K562 (cell line): ENCODE measurements around the gene SLC12A3. TPM values are rescaled to one million over a fixed set of nuclear protein-coding genes. Genes with fewer than 3 reads are reported as not detected.

Experiments
- ATAC-seq: fragments of 200-7000 bp; cut with Tn5 transposase; 3 replicates; pipeline ENCODE4 v1.9.1; 2020; ENCODE audit warnings: moderate library complexity
- BruUV-seq: library from RNA; stranded (reverse); fragments of 400-500 nt; replicated peaks from 2 replicates; lab custom pipeline; 2021; lab: Mats Ljungman, UMichigan
- CTCF ChIA-PET: fragments of 300-600 bp; formaldehyde crosslinking; extraction: SDS; loops from one replicate; lab custom pipeline; 2021; ENCODE audit warnings: low intra/inter-chr PET ratio; lab: Yijun Ruan, JAX
- POLR2A ChIA-PET: fragments of 300-600, 350-650 bp; sonication (Branson Sonifier 250); formaldehyde crosslinking; extraction: SDS; loops from one replicate; lab custom pipeline; 2021; ENCODE audit warnings: antibody characterized with exemption, inconsistent platforms; lab: Yijun Ruan, JAX
- DNase-seq, 4 experiments: peaks; one replicate each; pipeline versions ENCODE4 v3.0.0 to v3.0.0-alpha.2; 2011 to 2018; ENCODE audit warnings: low spot score in 3 of 4, mixed read lengths in 3 of 4; ENCODE audit errors: extremely low read depth in 1 of 4
- FAIRE-seq: peaks from 2 replicates; lab custom pipeline; 2011; peaks lifted over from hg19 to GRCh38; lab: Jason Lieb, UNC
- H2AFZ ChIP-seq: 2 replicates; pipeline ENCODE4 v1.6.0; 2011; ENCODE audit warnings: low read depth, low read length, control low read depth, inconsistent platforms
- H3K27ac ChIP-seq: fragments of 200-600 bp; 3 replicates; pipeline ENCODE4 v1.8.0; 2011; ENCODE audit warnings: low read depth, mild to moderate bottlenecking, control low read depth, inconsistent platforms, low read length, moderate library complexity, mixed read lengths; ENCODE audit errors: extremely low read depth
- H3K27me3 ChIP-seq, 2 experiments: fragments of 300-600 bp in 1 of 2; 2 replicates in 1 of 2; 3 replicates in 1 of 2; pipeline versions ENCODE4 v1.6.0 to v1.8.0; 2011; ENCODE audit warnings: inconsistent platforms in 2 of 2, low read length in 2 of 2, mild to moderate bottlenecking in 1 of 2, mixed read lengths in 1 of 2, moderate library complexity in 1 of 2; ENCODE audit not compliant: control insufficient read depth in 2 of 2, insufficient read depth in 2 of 2
- H3K36me3 ChIP-seq: fragments of 300-600 bp; 3 replicates; pipeline ENCODE4 v1.8.0; 2011; ENCODE audit warnings: mild to moderate bottlenecking, low read length, inconsistent platforms; ENCODE audit not compliant: control insufficient read depth, insufficient read depth
- H3K4me1 ChIP-seq, 2 experiments: fragments of 200-600 bp in 1 of 2; replicated peaks in 1 of 2; 2 replicates in 1 of 2; 3 replicates in 1 of 2; pipeline versions ENCODE4 v1.5.1 to v1.8.0; 2011; ENCODE audit warnings: inconsistent platforms in 2 of 2, low read length in 2 of 2, mild to moderate bottlenecking in 1 of 2, mixed read lengths in 1 of 2, moderate library complexity in 1 of 2; ENCODE audit not compliant: control insufficient read depth in 2 of 2, insufficient read depth in 2 of 2
- H3K4me2 ChIP-seq: 2 replicates; pipeline ENCODE4 v1.6.1; 2011; ENCODE audit warnings: low read length, control low read depth, inconsistent platforms, mixed read lengths; ENCODE audit not compliant: insufficient read depth
- H3K4me3 ChIP-seq: fragments of 200-600 bp; sonication (generic), shearing (Covaris generic); 2 replicates; pipeline ENCODE4 v1.5.1; 2016; ENCODE audit warnings: control low read depth, inconsistent platforms
- H3K79me2 ChIP-seq: fragments of 200-600 bp; 3 replicates; pipeline ENCODE4 v1.8.0; 2011; ENCODE audit warnings: low read length, inconsistent platforms; ENCODE audit not compliant: control insufficient read depth, insufficient read depth
- H3K9ac ChIP-seq, 2 experiments: 2 replicates each; pipeline versions ENCODE4 v1.6.0 to v1.6.1; 2011; ENCODE audit warnings: low read depth in 2 of 2, low read length in 2 of 2, control low read depth in 1 of 2, inconsistent platforms in 1 of 2, mild to moderate bottlenecking in 1 of 2, mixed read lengths in 1 of 2; ENCODE audit not compliant: insufficient read depth in 1 of 2
- H3K9me1 ChIP-seq: one replicate; pipeline ENCODE4 v1.6.0; 2011; ENCODE audit warnings: inconsistent platforms, mild to moderate bottlenecking, low read length, moderate library complexity; ENCODE audit not compliant: control insufficient read depth, insufficient read depth
- H3K9me3 ChIP-seq: replicated peaks from 2 replicates; pipeline ENCODE4 v1.5.1; 2011; ENCODE audit warnings: low read depth, low read length, inconsistent platforms; ENCODE audit not compliant: control insufficient read depth, insufficient read depth
- H4K20me1 ChIP-seq: replicated peaks from 2 replicates; pipeline ENCODE4 v1.6.1; 2011; ENCODE audit warnings: low read length, inconsistent platforms, mixed read lengths; ENCODE audit not compliant: control insufficient read depth, insufficient read depth
- HDAC1 ChIP-seq, 2 experiments: fragments of 450-650 bp; IDR thresholded peaks; 2 replicates each; pipeline ENCODE4 v1.6.1; 2016 to 2017; ENCODE audit warnings: inconsistent platforms in 1 of 2, mild to moderate bottlenecking in 1 of 2, moderate library complexity in 1 of 2
- KLF10 ChIP-seq: fragments of 250-450 bp; sonication (Bioruptor Pico); IDR thresholded peaks from 2 replicates; pipeline ENCODE4 v1.6.1; 2021; ENCODE audit warnings: matching md5 sums
- MCM7 ChIP-seq, 2 experiments: fragments of 450-650 bp; IDR thresholded peaks; 2 replicates each; pipeline ENCODE4 v1.6.1; 2016 to 2018
- MTA2 ChIP-seq: fragments of 450-650 bp; IDR thresholded peaks from 2 replicates; pipeline ENCODE4 v1.6.1; 2016; ENCODE audit warnings: low read depth
- SMC3 ChIP-seq: conservative IDR thresholded peaks from 2 replicates; pipeline ENCODE4 v1.6.1; 2011; ENCODE audit warnings: low read depth, low read length, improper control_type of control experiment; ENCODE audit not compliant: insufficient read depth
- SP2 ChIP-seq: IDR thresholded peaks from 2 replicates; pipeline ENCODE4 v1.6.1; 2011; ENCODE audit warnings: mild to moderate bottlenecking, low read depth, low read length, moderate library complexity; ENCODE audit not compliant: poor library complexity, severe bottlenecking; ENCODE audit errors: extremely low read depth
- VEZF1 ChIP-seq: fragments of 200-800 bp; sonication (Bioruptor generic); IDR thresholded peaks from 2 replicates; pipeline ENCODE4 v1.6.1; 2017; ENCODE audit warnings: missing genetic modification characterization, missing compliant biosample characterization
- ZKSCAN1 ChIP-seq: fragments of 150-350 bp; IDR thresholded peaks from 2 replicates; pipeline ENCODE4 v1.6.1; 2016; ENCODE audit warnings: low read depth, low read length
- ZNF197 ChIP-seq: fragments of 200-800 bp; sonication (Bioruptor generic); IDR thresholded peaks from 2 replicates; pipeline ENCODE4 v1.6.1; 2016; ENCODE audit warnings: low read depth, missing genetic modification characterization, missing compliant biosample characterization
- ZNF274 ChIP-seq: IDR thresholded peaks from 2 replicates; pipeline ENCODE4 v1.6.1; 2011; ENCODE audit warnings: low read depth, mild to moderate bottlenecking, low read length, moderate library complexity, borderline replicate concordance
- ZNF277 ChIP-seq: fragments of 250-450 bp; sonication (Bioruptor Pico); IDR thresholded peaks from 2 replicates; pipeline ENCODE4 v1.8.0; 2022; ENCODE audit warnings: inconsistent platforms, mild to moderate bottlenecking, moderate library complexity, borderline replicate concordance
- ZNF518B ChIP-seq: fragments of 250-450 bp; sonication (Bioruptor Pico); IDR thresholded peaks from 2 replicates; pipeline ENCODE4 v1.5.0; 2021; ENCODE audit warnings: mild to moderate bottlenecking, moderate library complexity
- ZNF589 ChIP-seq: fragments of 200-800 bp; sonication (Bioruptor generic); IDR thresholded peaks from 2 replicates; pipeline ENCODE4 v1.6.1; 2016; ENCODE audit warnings: low read depth, missing genetic modification characterization, missing compliant biosample characterization
- ZNF639 ChIP-seq, 2 experiments: fragments of 200-800 bp in 1 of 2; sonication (Bioruptor generic) in 1 of 2; sonication (generic) in 1 of 2; formaldehyde crosslinking in 1 of 2; IDR thresholded peaks in 1 of 2; conservative IDR thresholded peaks in 1 of 2; 2 replicates each; pipeline versions ENCODE4 v1.5.0 to v1.6.1; 2016 to 2020; ENCODE audit warnings: missing compliant biosample characterization in 1 of 2, missing genetic modification characterization in 1 of 2, missing genetic modification reagents in 1 of 2
- ZNF764 ChIP-seq: fragments of 250-450 bp; sonication (Bioruptor Pico); IDR thresholded peaks from 2 replicates; pipeline ENCODE4 v1.4.0; 2020; ENCODE audit warnings: low read depth, mild to moderate bottlenecking, moderate library complexity
- WGBS: fragments of 100-300 bp; shearing (Covaris generic); methylation state at CpG from one replicate; pipeline ENCODE4 v1.1.6; 2016; ENCODE audit warnings: low coverage, mixed read lengths; ENCODE audit not compliant: insufficient coverage; ENCODE audit errors: missing lambda C conversion rate; 5-methylcytosine and 5-hydroxymethylcytosine counted together
- in situ Hi-C: fragments of 300-500 bp; cut with MboI; formaldehyde crosslinking; loops from 4 replicates; pipeline ENCODE4 v1.15.0; 2018; ENCODE audit warnings: inconsistent platforms, mixed read lengths
- intact Hi-C: fragments of 100-400 bp; cut with micrococcal nuclease; formaldehyde crosslinking; loops from 2 replicates; pipeline ENCODE4 v1.14.2; 2022
- polyA plus RNA-seq, 8 experiments: library from polyadenylated mRNA; depleted of rRNA in 4 of 8; stranded (reverse) in 5 of 8; unstranded in 3 of 8; fragments of >200 nt; fragmentation: Nextera tagmentation in 2 of 8; fragmentation: Illumina TruSeq in 1 of 8; extraction: Ambion mirVana in 2 of 8; extraction: Trizol in 1 of 8; gene quantifications; 2 replicates each; pipeline versions ENCODE4 v1.2.1 to v1.2.3, GENCODE V29; 2011 to 2014; ENCODE audit warnings: inconsistent platforms in 1 of 8, missing spikeins in 1 of 8
- total RNA-seq, 7 experiments: library from RNA; depleted of rRNA in 6 of 7; stranded (reverse); fragments of >200 nt in 6 of 7; fragmentation: Illumina TruSeq in 2 of 7; extraction: Trizol in 2 of 7; gene quantifications; 2 replicates each; pipeline versions ENCODE4 v1.2.1 to v1.2.3, GENCODE V29; 2011 to 2021; ENCODE audit warnings: low replicate concordance in 1 of 7

Gene SLC12A3
- total and polyA plus RNA-seq, 9 of the 15 experiments (the other 6 are each of a cell fraction or from before 2014, with no cell fraction given) = not detected

GRCh38 chr16:56817938-56818337, 47.1 kb upstream of the SLC12A3 start:
- no peaks in the 10 kb centered on the region for H3K79me2 ChIP-seq
- intact Hi-C loops = no loop called here
- DNase-seq (no peak), FAIRE-seq (no peak), ATAC-seq (no peak)
- 100% methylated on average over 1 of the region's 1 CpG for WGBS
- no peaks in the 10 kb centered on the region for H3K27me3 ChIP-seq
- H2AFZ ChIP-seq = no peak overlapping the region
- in situ Hi-C loops = no loop called here
- no peaks in the 10 kb centered on the region for H3K9me1 ChIP-seq
- no peaks in the 10 kb centered on the region for H3K4me1 ChIP-seq
- H3K9ac ChIP-seq = no peak overlapping the region
- ChIA-PET POLR2A (interaction anchor here (0.7 to 1.6 kb wide), 2 partner anchors 13 to 14 kb away, joined by 3 read pairs; no protein-coding TSS in a partner anchor), CTCF (no interaction called here)
- no peak overlapping the region for H3K27ac ChIP-seq
- no TSS peak for BruUV-seq
- H3K4me3 ChIP-seq = no peak overlapping the region
- no peaks in the 10 kb centered on the region for H4K20me1 ChIP-seq
- peaks cover 56% of the 10 kb centered on the region; the same call in 2 of the 3 replicates for H3K36me3 ChIP-seq
- no peak overlapping the region for H3K4me2 ChIP-seq
- no peaks in the 10 kb centered on the region for H3K9me3 ChIP-seq
- TF ChIP-seq ZNF518B (CRISPR knock-in tag) = no peak
- no peak for TF ChIP-seq ZNF589 (CRISPR knock-in tag)
- no peak for TF ChIP-seq ZNF197 (CRISPR knock-in tag)
- no peak for TF ChIP-seq SP2
- TF ChIP-seq KLF10 = no peak
- TF ChIP-seq HDAC1 (IDR thresholded peaks at IDR 0.05) = no peak
- no peak for TF ChIP-seq ZNF764 (CRISPR knock-in tag)
- TF ChIP-seq MTA2 = no peak
- TF ChIP-seq ZNF639 (CRISPR knock-in tag; conservative IDR thresholded peaks at IDR 0.05 in 1 of 2, IDR thresholded peaks at IDR 0.05 in 1 of 2) = no peak
- no peak for TF ChIP-seq VEZF1 (CRISPR knock-in tag)
- TF ChIP-seq ZNF274 = no peak
- no peak for TF ChIP-seq ZKSCAN1
- no peak for TF ChIP-seq MCM7 (IDR thresholded peaks at IDR 0.05)
- no peak for TF ChIP-seq ZNF277 (CRISPR knock-in tag)
- no peak for TF ChIP-seq SMC3
